CD14-positive monocyte (primary cell): Measurements from ENCODE around the gene CARD11. TPM values are rescaled to one million over a fixed set of nuclear protein-coding genes. Genes with fewer than 3 reads are reported as not detected.
"Not testable (repeated sequence)": the region's sequence is repeated elsewhere in the genome, so short reads cannot be mapped to it uniquely, and the experiment has no call there.

Source experiments
- DNase-seq, 3 donors: peaks; one replicate each; pipeline ENCODE4 v3.0.0-alpha.2; 2011 to 2022
- H2AFZ ChIP-seq: 2 replicates; pipeline ENCODE4 v1.6.0; 2012; ENCODE audit warnings: mild to moderate bottlenecking, low read depth, low read length, inconsistent platforms; ENCODE audit not compliant: insufficient read depth, poor library complexity, severe bottlenecking
- H3K27ac ChIP-seq, 2 donors: 1 replicate in 1 of 2; 2 replicates in 1 of 2; pipeline ENCODE4 v1.5.1; 2012 to 2013; ENCODE audit warnings: low read length in 2 of 2, control low read depth in 1 of 2, inconsistent platforms in 1 of 2, low read depth in 1 of 2, mild to moderate bottlenecking in 1 of 2
- H3K27me3 ChIP-seq, 2 donors: one replicate each; pipeline versions ENCODE4 v1.6.0 to v1.6.1; 2011 to 2013; ENCODE audit warnings: low read length in 2 of 2; ENCODE audit not compliant: control insufficient read depth in 2 of 2, insufficient read depth in 2 of 2
- H3K36me3 ChIP-seq, 2 donors: replicated peaks in 1 of 2; 1 replicate in 1 of 2; 2 replicates in 1 of 2; pipeline versions ENCODE4 v1.5.1 to v1.6.1; 2012 to 2013; ENCODE audit warnings: low read length in 2 of 2, control low read depth in 1 of 2, inconsistent platforms in 1 of 2, mild to moderate bottlenecking in 1 of 2; ENCODE audit not compliant: insufficient read depth in 2 of 2, control insufficient read depth in 1 of 2
- H3K4me1 ChIP-seq, 2 donors: 1 replicate in 1 of 2; 2 replicates in 1 of 2; pipeline versions ENCODE4 v1.5.1 to v1.6.1; 2012 to 2013; ENCODE audit warnings: low read length in 2 of 2, control low read depth in 1 of 2, inconsistent platforms in 1 of 2, mild to moderate bottlenecking in 1 of 2, moderate library complexity in 1 of 2; ENCODE audit not compliant: insufficient read depth in 2 of 2, control insufficient read depth in 1 of 2
- H3K4me2 ChIP-seq: replicated peaks from 2 replicates; pipeline ENCODE3; 2012; ENCODE audit warnings: low read length, moderate library complexity, mild to moderate bottlenecking; ENCODE audit not compliant: poor library complexity, severe bottlenecking; ENCODE audit errors: extremely low read depth
- H3K4me3 ChIP-seq, 3 experiments: fragments of 200-600 bp in 1 of 3; sonication (generic) in 1 of 3; replicated peaks in 1 of 3; 1 replicate in 2 of 3; 2 replicates in 1 of 3; pipeline ENCODE4 v1.5.1; 2011 to 2013; ENCODE audit warnings: low read length in 3 of 3, mild to moderate bottlenecking in 3 of 3, control low read depth in 2 of 3, low read depth in 2 of 3, inconsistent platforms in 1 of 3, moderate library complexity in 1 of 3
- H3K79me2 ChIP-seq: 2 replicates; pipeline ENCODE4 v1.6.0; 2012; ENCODE audit warnings: mild to moderate bottlenecking, control low read depth, inconsistent platforms, low read length, moderate library complexity; ENCODE audit not compliant: insufficient read depth
- H3K9ac ChIP-seq: 2 replicates; pipeline ENCODE4 v1.6.0; 2017; ENCODE audit warnings: low read length, mild to moderate bottlenecking; ENCODE audit not compliant: insufficient read depth, poor library complexity, severe bottlenecking
- H3K9me3 ChIP-seq, 2 donors: replicated peaks in 1 of 2; 1 replicate in 1 of 2; 2 replicates in 1 of 2; pipeline versions ENCODE4 v1.5.1 to v1.6.1; 2012 to 2013; ENCODE audit warnings: low read length in 2 of 2, control low read depth in 1 of 2; ENCODE audit not compliant: control insufficient read depth in 1 of 2, insufficient read depth in 1 of 2
- H4K20me1 ChIP-seq: 2 replicates; pipeline ENCODE4 v1.6.0; 2012; ENCODE audit warnings: mild to moderate bottlenecking, low read length, control low read depth, moderate library complexity; ENCODE audit not compliant: insufficient read depth
- H3K27ac Mint-ChIP-seq, 7 donors: one replicate each; pipeline ENCODE4 v1.8.0; 2020; ENCODE audit warnings: mild to moderate bottlenecking in 7 of 7, mixed read lengths in 7 of 7, moderate library complexity in 6 of 7, inconsistent platforms in 2 of 7
- H3K27me3 Mint-ChIP-seq, 3 donors: one replicate each; pipeline ENCODE4 v1.8.0; 2021 to 2022; ENCODE audit warnings: low read depth in 3 of 3, mild to moderate bottlenecking in 3 of 3, mixed read lengths in 3 of 3, moderate library complexity in 3 of 3, inconsistent platforms in 1 of 3
- H3K36me3 Mint-ChIP-seq, 2 donors: one replicate each; pipeline ENCODE4 v1.8.0; 2020; ENCODE audit warnings: mixed read lengths in 2 of 2, inconsistent platforms in 1 of 2, mild to moderate bottlenecking in 1 of 2
- H3K4me1 Mint-ChIP-seq: one replicate; pipeline ENCODE4 v1.8.0; 2020; ENCODE audit warnings: mild to moderate bottlenecking, mixed read lengths
- H3K4me3 Mint-ChIP-seq, 2 donors: one replicate each; pipeline ENCODE4 v1.8.0; 2020; ENCODE audit warnings: mild to moderate bottlenecking in 2 of 2, mixed read lengths in 2 of 2, moderate library complexity in 1 of 2
- H3K9me3 Mint-ChIP-seq, 7 donors: one replicate each; pipeline ENCODE4 v1.8.0; 2020 to 2022; ENCODE audit warnings: mixed read lengths in 7 of 7, mild to moderate bottlenecking in 6 of 7, moderate library complexity in 6 of 7, inconsistent platforms in 2 of 7
- CTCF ChIP-seq: fragments of 200-600 bp; IDR thresholded peaks from one replicate; pipeline ENCODE4 v1.8.0; 2022; ENCODE audit warnings: antibody characterized with exemption, mild to moderate bottlenecking
- WGBS: methylation state at CpG from one replicate; pipeline ENCODE4 v1.1.5; 2013; ENCODE audit warnings: missing lambda C conversion rate; ENCODE audit not compliant: insufficient coverage; 5-methylcytosine and 5-hydroxymethylcytosine counted together
- intact Hi-C, 2 donors: fragments of 100-400 bp; cut with micrococcal nuclease; formaldehyde crosslinking; loops; one replicate each; pipeline versions ENCODE4 v1.15.0 to v1.15.1; 2023
- polyA plus RNA-seq, 3 donors: library from polyadenylated mRNA; depleted of rRNA in 1 of 3; unstranded in 2 of 3; stranded (reverse) in 1 of 3; fragments of 300-500 nt in 2 of 3; fragments of >200 nt in 1 of 3; fragmentation: Illumina TruSeq in 2 of 3; gene quantifications; 1 replicate in 2 of 3; 2 replicates in 1 of 3; pipeline ENCODE4 v1.2.3, GENCODE V29; 2012 to 2021

CARD11 gene
- polyA plus RNA-seq, 3 donors: 0.04 to 0.17 TPM; not detected in 1

GRCh38 chr7:2921653-2922347, 121.9 kb downstream of the CARD11 start:
- Mint-ChIP-seq H3K36me3 (no peaks in the 10 kb centered on the region), H3K4me1 (no peaks in the 10 kb centered on the region), H3K4me3 (no peak overlapping the region), H3K27ac (no peak overlapping the region), H3K9me3 (peaks cover 0 to 4% (median 2%) of the 10 kb centered on the region in 7 donors), H3K27me3 (peaks cover 1 to 3% (median 1%) of the 10 kb centered on the region in 3 donors)
- Histone ChIP-seq H3K27me3 (no peaks in the 10 kb centered on the region), H3K4me1 (no peaks in the 10 kb centered on the region), H3K4me2 (no peak overlapping the region), H4K20me1 (no peaks in the 10 kb centered on the region), H3K79me2 (no peaks in the 10 kb centered on the region), H3K4me3 (no peak overlapping the region), H3K9ac (no peak overlapping the region), H3K27ac (no peak overlapping the region), H3K36me3 (no peaks in the 10 kb centered on the region), H3K9me3 (no peaks in the 10 kb centered on the region), H2AFZ (no peak overlapping the region)
- TF ChIP-seq CTCF: peak; percentile 21
- WGBS: 91% methylated on average over 13 of the region's 13 CpGs
- DNase-seq: no peak
- intact Hi-C loops: no loop called here

GRCh38 chr7:2920956-2921652, 122.6 kb downstream of the CARD11 start:
- no peak overlapping the region for H3K4me2 ChIP-seq
- intact Hi-C loops: no loop called here
- H3K9me3 ChIP-seq: no peaks in the 10 kb centered on the region
- no peaks in the 10 kb centered on the region for H3K79me2 ChIP-seq
- peaks cover 1 to 2% (median 1%) of the 10 kb centered on the region in 3 donors for H3K27me3 Mint-ChIP-seq
- DNase-seq: no peak
- H3K27ac Mint-ChIP-seq: no peak overlapping the region
- H3K4me1 ChIP-seq: no peaks in the 10 kb centered on the region
- TF ChIP-seq CTCF: no peak
- H3K4me1 Mint-ChIP-seq: no peaks in the 10 kb centered on the region
- H3K4me3 ChIP-seq: no peak overlapping the region
- WGBS: 95% methylated on average over 14 of the region's 17 CpGs
- H2AFZ ChIP-seq: no peak overlapping the region
- H3K4me3 Mint-ChIP-seq: no peak overlapping the region
- peaks cover 0 to 4% (median 2%) of the 10 kb centered on the region in 7 donors for H3K9me3 Mint-ChIP-seq
- H3K9ac ChIP-seq: no peak overlapping the region
- no peaks in the 10 kb centered on the region for H3K36me3 Mint-ChIP-seq
- no peak overlapping the region for H3K27ac ChIP-seq
- no peaks in the 10 kb centered on the region for H3K36me3 ChIP-seq
- H4K20me1 ChIP-seq: no peaks in the 10 kb centered on the region
- no peaks in the 10 kb centered on the region for H3K27me3 ChIP-seq

GRCh38 chr7:2920480-2920879, 123.2 kb downstream of the CARD11 start:
- H4K20me1 ChIP-seq, DNase-seq, H3K79me2 ChIP-seq, H3K4me1 ChIP-seq, H3K27me3 ChIP-seq, H2AFZ ChIP-seq, H3K9ac ChIP-seq, H3K27ac ChIP-seq, intact Hi-C loops, H3K4me3 Mint-ChIP-seq, H3K27me3 Mint-ChIP-seq, H3K27ac Mint-ChIP-seq, H3K9me3 ChIP-seq, H3K9me3 Mint-ChIP-seq, H3K4me1 Mint-ChIP-seq, H3K4me2 ChIP-seq, H3K36me3 Mint-ChIP-seq, H3K4me3 ChIP-seq, H3K36me3 ChIP-seq: not testable (repeated sequence)
- 100% methylated on average over 2 of the region's 2 CpGs for WGBS
